K562 (cell line): ENCODE data around the gene ZCRB1. TPM values are rescaled to one million over a fixed set of nuclear protein-coding genes. Genes with fewer than 3 reads are reported as not detected.

Experiments
- ATAC-seq: fragments of 200-7000 bp; cut with Tn5 transposase; 3 replicates; pipeline ENCODE4 v1.9.1; 2020; ENCODE audit warnings: moderate library complexity
- BruUV-seq: library from RNA; stranded (reverse); fragments of 400-500 nt; replicated peaks from 2 replicates; lab custom pipeline; 2021; lab: Mats Ljungman, UMichigan
- CTCF ChIA-PET: fragments of 300-600 bp; formaldehyde crosslinking; extraction: SDS; loops from one replicate; lab custom pipeline; 2021; ENCODE audit warnings: low intra/inter-chr PET ratio; lab: Yijun Ruan, JAX
- POLR2A ChIA-PET: fragments of 300-600, 350-650 bp; sonication (Branson Sonifier 250); formaldehyde crosslinking; extraction: SDS; loops from one replicate; lab custom pipeline; 2021; ENCODE audit warnings: antibody characterized with exemption, inconsistent platforms; lab: Yijun Ruan, JAX
- DNase-seq, 4 experiments: peaks; one replicate each; pipeline versions ENCODE4 v3.0.0 to v3.0.0-alpha.2; 2011 to 2018; ENCODE audit warnings: low spot score in 3 of 4, mixed read lengths in 3 of 4; ENCODE audit errors: extremely low read depth in 1 of 4
- FAIRE-seq: peaks from 2 replicates; lab custom pipeline; 2011; peaks lifted over from hg19 to GRCh38; lab: Jason Lieb, UNC
- H2AFZ ChIP-seq: 2 replicates; pipeline ENCODE4 v1.6.0; 2011; ENCODE audit warnings: low read depth, low read length, control low read depth, inconsistent platforms
- H3K27ac ChIP-seq: fragments of 200-600 bp; 3 replicates; pipeline ENCODE4 v1.8.0; 2011; ENCODE audit warnings: low read depth, mild to moderate bottlenecking, control low read depth, inconsistent platforms, low read length, moderate library complexity, mixed read lengths; ENCODE audit errors: extremely low read depth
- H3K27me3 ChIP-seq, 2 experiments: fragments of 300-600 bp in 1 of 2; 2 replicates in 1 of 2; 3 replicates in 1 of 2; pipeline versions ENCODE4 v1.6.0 to v1.8.0; 2011; ENCODE audit warnings: inconsistent platforms in 2 of 2, low read length in 2 of 2, mild to moderate bottlenecking in 1 of 2, mixed read lengths in 1 of 2, moderate library complexity in 1 of 2; ENCODE audit not compliant: control insufficient read depth in 2 of 2, insufficient read depth in 2 of 2
- H3K36me3 ChIP-seq: fragments of 300-600 bp; 3 replicates; pipeline ENCODE4 v1.8.0; 2011; ENCODE audit warnings: mild to moderate bottlenecking, low read length, inconsistent platforms; ENCODE audit not compliant: control insufficient read depth, insufficient read depth
- H3K4me1 ChIP-seq, 2 experiments: fragments of 200-600 bp in 1 of 2; replicated peaks in 1 of 2; 2 replicates in 1 of 2; 3 replicates in 1 of 2; pipeline versions ENCODE4 v1.5.1 to v1.8.0; 2011; ENCODE audit warnings: inconsistent platforms in 2 of 2, low read length in 2 of 2, mild to moderate bottlenecking in 1 of 2, mixed read lengths in 1 of 2, moderate library complexity in 1 of 2; ENCODE audit not compliant: control insufficient read depth in 2 of 2, insufficient read depth in 2 of 2
- H3K4me2 ChIP-seq: 2 replicates; pipeline ENCODE4 v1.6.1; 2011; ENCODE audit warnings: low read length, control low read depth, inconsistent platforms, mixed read lengths; ENCODE audit not compliant: insufficient read depth
- H3K4me3 ChIP-seq: fragments of 200-600 bp; sonication (generic), shearing (Covaris generic); 2 replicates; pipeline ENCODE4 v1.5.1; 2016; ENCODE audit warnings: control low read depth, inconsistent platforms
- H3K79me2 ChIP-seq: fragments of 200-600 bp; 3 replicates; pipeline ENCODE4 v1.8.0; 2011; ENCODE audit warnings: low read length, inconsistent platforms; ENCODE audit not compliant: control insufficient read depth, insufficient read depth
- H3K9ac ChIP-seq, 2 experiments: 2 replicates each; pipeline versions ENCODE4 v1.6.0 to v1.6.1; 2011; ENCODE audit warnings: low read depth in 2 of 2, low read length in 2 of 2, control low read depth in 1 of 2, inconsistent platforms in 1 of 2, mild to moderate bottlenecking in 1 of 2, mixed read lengths in 1 of 2; ENCODE audit not compliant: insufficient read depth in 1 of 2
- H3K9me1 ChIP-seq: one replicate; pipeline ENCODE4 v1.6.0; 2011; ENCODE audit warnings: inconsistent platforms, mild to moderate bottlenecking, low read length, moderate library complexity; ENCODE audit not compliant: control insufficient read depth, insufficient read depth
- H3K9me3 ChIP-seq: replicated peaks from 2 replicates; pipeline ENCODE4 v1.5.1; 2011; ENCODE audit warnings: low read depth, low read length, inconsistent platforms; ENCODE audit not compliant: control insufficient read depth, insufficient read depth
- H4K20me1 ChIP-seq: replicated peaks from 2 replicates; pipeline ENCODE4 v1.6.1; 2011; ENCODE audit warnings: low read length, inconsistent platforms, mixed read lengths; ENCODE audit not compliant: control insufficient read depth, insufficient read depth
- ESRRB ChIP-seq: fragments of 250-450 bp; sonication (Bioruptor Pico); IDR thresholded peaks from 2 replicates; pipeline ENCODE4 v1.5.0; 2020; ENCODE audit warnings: mild to moderate bottlenecking, moderate library complexity, borderline replicate concordance
- KLF13 ChIP-seq: fragments of 450-650 bp; IDR thresholded peaks from 2 replicates; pipeline ENCODE4 v1.6.1; 2016; ENCODE audit warnings: missing genetic modification characterization, low read depth, mild to moderate bottlenecking, missing compliant biosample characterization, moderate library complexity, borderline replicate concordance
- NELFE ChIP-seq: IDR thresholded peaks from 2 replicates; pipeline ENCODE4 v1.6.1; 2011; ENCODE audit warnings: mild to moderate bottlenecking; ENCODE audit not compliant: insufficient read depth, insufficient read length
- POLR2G ChIP-seq: fragments of 200-400 bp; formaldehyde crosslinking; IDR thresholded peaks from 2 replicates; pipeline ENCODE4 v1.6.1; 2017; ENCODE audit warnings: low read depth, mild to moderate bottlenecking, antibody characterized with exemption, low read length, moderate library complexity
- SP1 ChIP-seq: sonication (generic); formaldehyde crosslinking; IDR thresholded peaks from 2 replicates; pipeline ENCODE4 v1.8.1; 2022; ENCODE audit warnings: mild to moderate bottlenecking, missing genetic modification reagents
- THRAP3 ChIP-seq: fragments of 450-650 bp; IDR thresholded peaks from 2 replicates; pipeline ENCODE4 v1.6.1; 2016; ENCODE audit warnings: mild to moderate bottlenecking, inconsistent platforms, borderline replicate concordance
- ZNF165 ChIP-seq: fragments of 250-450 bp; sonication (Bioruptor Pico); IDR thresholded peaks from 2 replicates; pipeline ENCODE4 v1.4.0; 2020; ENCODE audit warnings: borderline replicate concordance
- ZNF184 ChIP-seq: sonication (generic); formaldehyde crosslinking; IDR thresholded peaks from 2 replicates; pipeline ENCODE4 v1.5.0; 2020; ENCODE audit warnings: missing genetic modification reagents
- ZNF274 ChIP-seq: IDR thresholded peaks from 2 replicates; pipeline ENCODE4 v1.6.1; 2011; ENCODE audit warnings: low read depth, mild to moderate bottlenecking, low read length, moderate library complexity, borderline replicate concordance
- ZZZ3 ChIP-seq: fragments of 450-650 bp; IDR thresholded peaks from 2 replicates; pipeline ENCODE4 v1.6.1; 2016; ENCODE audit warnings: antibody characterized with exemption, mild to moderate bottlenecking, moderate library complexity
- WGBS: fragments of 100-300 bp; shearing (Covaris generic); methylation state at CpG from one replicate; pipeline ENCODE4 v1.1.6; 2016; ENCODE audit warnings: low coverage, mixed read lengths; ENCODE audit not compliant: insufficient coverage; ENCODE audit errors: missing lambda C conversion rate; 5-methylcytosine and 5-hydroxymethylcytosine counted together
- in situ Hi-C: fragments of 300-500 bp; cut with MboI; formaldehyde crosslinking; loops from 4 replicates; pipeline ENCODE4 v1.15.0; 2018; ENCODE audit warnings: inconsistent platforms, mixed read lengths
- intact Hi-C: fragments of 100-400 bp; cut with micrococcal nuclease; formaldehyde crosslinking; loops from 2 replicates; pipeline ENCODE4 v1.14.2; 2022
- polyA plus RNA-seq, 8 experiments: library from polyadenylated mRNA; depleted of rRNA in 4 of 8; stranded (reverse) in 5 of 8; unstranded in 3 of 8; fragments of >200 nt; fragmentation: Nextera tagmentation in 2 of 8; fragmentation: Illumina TruSeq in 1 of 8; extraction: Ambion mirVana in 2 of 8; extraction: Trizol in 1 of 8; gene quantifications; 2 replicates each; pipeline versions ENCODE4 v1.2.1 to v1.2.3, GENCODE V29; 2011 to 2014; ENCODE audit warnings: inconsistent platforms in 1 of 8, missing spikeins in 1 of 8
- total RNA-seq, 7 experiments: library from RNA; depleted of rRNA in 6 of 7; stranded (reverse); fragments of >200 nt in 6 of 7; fragmentation: Illumina TruSeq in 2 of 7; extraction: Trizol in 2 of 7; gene quantifications; 2 replicates each; pipeline versions ENCODE4 v1.2.1 to v1.2.3, GENCODE V29; 2011 to 2021; ENCODE audit warnings: low replicate concordance in 1 of 7
- TF ChIP-seq, protein P1 (sequence below): fragments of 450-650 bp; formaldehyde crosslinking; IDR thresholded peaks from 2 replicates; pipeline ENCODE4 v1.4.0; 2022; ENCODE audit warnings: missing genetic modification characterization
- TF ChIP-seq, protein P2 (sequence below), 3 experiments: IDR thresholded peaks in 2 of 3; conservative IDR thresholded peaks in 1 of 3; 2 replicates each; pipeline ENCODE4 v1.5.1; 2011 to 2012; ENCODE audit warnings: low read length in 3 of 3, mild to moderate bottlenecking in 3 of 3, control low read depth in 2 of 3, improper control_type of control experiment in 1 of 3, inconsistent platforms in 1 of 3, low read depth in 1 of 3, mixed read lengths in 1 of 3, moderate library complexity in 1 of 3; ENCODE audit not compliant: insufficient read depth in 2 of 3
- TF ChIP-seq, protein P3 (sequence below): sonication (generic); formaldehyde crosslinking; IDR thresholded peaks from 2 replicates; pipeline ENCODE4 v1.8.1; 2022; ENCODE audit warnings: missing genetic modification reagents
- TF ChIP-seq, protein P4 (sequence below), 2 experiments: fragments of 450-650 bp in 1 of 2; sonication (generic) in 1 of 2; formaldehyde crosslinking; conservative IDR thresholded peaks; 2 replicates each; pipeline versions ENCODE4 v1.4.0 to v1.8.1; 2020 to 2022; ENCODE audit warnings: mild to moderate bottlenecking in 1 of 2, missing genetic modification reagents in 1 of 2
- TF ChIP-seq, protein P5 (sequence below): fragments of 450-650 bp; IDR thresholded peaks from 2 replicates; pipeline ENCODE4 v1.6.1; 2016; ENCODE audit warnings: low read depth, mild to moderate bottlenecking, moderate library complexity

Gene ZCRB1
- total and polyA plus RNA-seq, 9 of the 15 experiments (the other 6 are each of a cell fraction or from before 2014, with no cell fraction given) = 36.0 to 102 (median 51.0) TPM

DNA sequence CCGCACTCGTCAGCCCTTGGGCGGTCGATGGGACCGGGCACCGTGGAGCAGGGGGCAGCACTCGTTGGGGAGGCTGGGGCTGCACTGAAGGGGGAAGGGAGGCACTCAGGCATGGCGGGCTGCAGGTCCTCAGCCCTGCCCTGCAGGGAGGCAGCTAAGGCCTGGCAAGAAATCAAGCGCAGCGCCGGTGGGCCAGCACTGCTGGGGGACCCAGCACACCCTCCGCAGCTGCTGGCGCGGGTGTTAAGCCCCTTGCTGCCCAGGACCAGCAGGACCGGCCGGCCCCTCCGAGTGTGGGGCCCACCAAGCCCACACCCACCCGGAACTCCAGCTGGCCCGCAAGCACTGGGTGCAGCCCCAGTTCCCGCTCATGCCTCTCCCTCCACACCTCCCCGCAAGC lies 52.2 kb downstream of the ZCRB1 start:
- Histone ChIP-seq H3K4me1 (peaks cover 0 to 6% of the 10 kb centered on the region in 2 experiments; a peak in 2 of 5 replicates), H3K9me3 (no peaks in the 10 kb centered on the region), H3K79me2 (no peaks in the 10 kb centered on the region), H2AFZ (no peak overlapping the region), H3K27ac (no peak overlapping the region), H4K20me1 (no peaks in the 10 kb centered on the region), H3K9me1 (no peaks in the 10 kb centered on the region), H3K4me2 (no peak overlapping the region), H3K4me3 (no peak overlapping the region), H3K36me3 (no peaks in the 10 kb centered on the region), H3K27me3 (peaks cover 4 to 24% of the 10 kb centered on the region in 2 experiments; a peak in 3 of 5 replicates), H3K9ac (no peak overlapping the region)
- in situ Hi-C loops = no loop called here
- no peak for ATAC-seq
- BruUV-seq = no TSS peak
- intact Hi-C loops = no loop called here
- no peak for DNase-seq
- no peak for FAIRE-seq
- ChIA-PET POLR2A (interaction anchor here (1.5 kb wide), 1 partner anchor 41 kb away, joined by 3 read pairs; no protein-coding TSS in a partner anchor), CTCF (no interaction called here)
- 31% methylated on average over 9 of the region's 21 CpGs for WGBS
- TF ChIP-seq, protein P1, sequence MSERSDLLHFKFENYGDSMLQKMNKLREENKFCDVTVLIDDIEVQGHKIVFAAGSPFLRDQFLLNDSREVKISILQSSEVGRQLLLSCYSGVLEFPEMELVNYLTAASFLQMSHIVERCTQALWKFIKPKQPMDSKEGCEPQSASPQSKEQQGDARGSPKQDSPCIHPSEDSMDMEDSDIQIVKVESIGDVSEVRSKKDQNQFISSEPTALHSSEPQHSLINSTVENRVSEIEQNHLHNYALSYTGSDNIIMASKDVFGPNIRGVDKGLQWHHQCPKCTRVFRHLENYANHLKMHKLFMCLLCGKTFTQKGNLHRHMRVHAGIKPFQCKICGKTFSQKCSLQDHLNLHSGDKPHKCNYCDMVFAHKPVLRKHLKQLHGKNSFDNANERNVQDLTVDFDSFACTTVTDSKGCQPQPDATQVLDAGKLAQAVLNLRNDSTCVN (CRISPR knock-in tag) = no peak
- TF ChIP-seq, protein P2, sequence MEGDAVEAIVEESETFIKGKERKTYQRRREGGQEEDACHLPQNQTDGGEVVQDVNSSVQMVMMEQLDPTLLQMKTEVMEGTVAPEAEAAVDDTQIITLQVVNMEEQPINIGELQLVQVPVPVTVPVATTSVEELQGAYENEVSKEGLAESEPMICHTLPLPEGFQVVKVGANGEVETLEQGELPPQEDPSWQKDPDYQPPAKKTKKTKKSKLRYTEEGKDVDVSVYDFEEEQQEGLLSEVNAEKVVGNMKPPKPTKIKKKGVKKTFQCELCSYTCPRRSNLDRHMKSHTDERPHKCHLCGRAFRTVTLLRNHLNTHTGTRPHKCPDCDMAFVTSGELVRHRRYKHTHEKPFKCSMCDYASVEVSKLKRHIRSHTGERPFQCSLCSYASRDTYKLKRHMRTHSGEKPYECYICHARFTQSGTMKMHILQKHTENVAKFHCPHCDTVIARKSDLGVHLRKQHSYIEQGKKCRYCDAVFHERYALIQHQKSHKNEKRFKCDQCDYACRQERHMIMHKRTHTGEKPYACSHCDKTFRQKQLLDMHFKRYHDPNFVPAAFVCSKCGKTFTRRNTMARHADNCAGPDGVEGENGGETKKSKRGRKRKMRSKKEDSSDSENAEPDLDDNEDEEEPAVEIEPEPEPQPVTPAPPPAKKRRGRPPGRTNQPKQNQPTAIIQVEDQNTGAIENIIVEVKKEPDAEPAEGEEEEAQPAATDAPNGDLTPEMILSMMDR (IDR thresholded peaks at IDR 0.05 in 2 of 3, conservative IDR thresholded peaks at IDR 0.05 in 1 of 3; ENCODE audit: insufficient read depth in 2 of 3, low read depth in 1 of 3, low read length in 3 of 3) = no peak
- TF ChIP-seq ZNF184 (no peak), ZNF274 (no peak), THRAP3 (no peak), SP1 (CRISPR knock-in tag) (no peak), NELFE (no peak), KLF13 (tag) (no peak), ESRRB (no peak), ZNF165 (no peak), POLR2G (no peak), ZZZ3 (no peak)
- TF ChIP-seq, protein P3, sequence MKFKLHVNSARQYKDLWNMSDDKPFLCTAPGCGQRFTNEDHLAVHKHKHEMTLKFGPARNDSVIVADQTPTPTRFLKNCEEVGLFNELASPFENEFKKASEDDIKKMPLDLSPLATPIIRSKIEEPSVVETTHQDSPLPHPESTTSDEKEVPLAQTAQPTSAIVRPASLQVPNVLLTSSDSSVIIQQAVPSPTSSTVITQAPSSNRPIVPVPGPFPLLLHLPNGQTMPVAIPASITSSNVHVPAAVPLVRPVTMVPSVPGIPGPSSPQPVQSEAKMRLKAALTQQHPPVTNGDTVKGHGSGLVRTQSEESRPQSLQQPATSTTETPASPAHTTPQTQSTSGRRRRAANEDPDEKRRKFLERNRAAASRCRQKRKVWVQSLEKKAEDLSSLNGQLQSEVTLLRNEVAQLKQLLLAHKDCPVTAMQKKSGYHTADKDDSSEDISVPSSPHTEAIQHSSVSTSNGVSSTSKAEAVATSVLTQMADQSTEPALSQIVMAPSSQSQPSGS (CRISPR knock-in tag) = no peak
- TF ChIP-seq, protein P4, sequence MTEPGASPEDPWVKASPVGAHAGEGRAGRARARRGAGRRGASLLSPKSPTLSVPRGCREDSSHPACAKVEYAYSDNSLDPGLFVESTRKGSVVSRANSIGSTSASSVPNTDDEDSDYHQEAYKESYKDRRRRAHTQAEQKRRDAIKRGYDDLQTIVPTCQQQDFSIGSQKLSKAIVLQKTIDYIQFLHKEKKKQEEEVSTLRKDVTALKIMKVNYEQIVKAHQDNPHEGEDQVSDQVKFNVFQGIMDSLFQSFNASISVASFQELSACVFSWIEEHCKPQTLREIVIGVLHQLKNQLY (CRISPR knock-in tag; conservative IDR thresholded peaks at IDR 0.05) = no peak
- TF ChIP-seq, protein P5, sequence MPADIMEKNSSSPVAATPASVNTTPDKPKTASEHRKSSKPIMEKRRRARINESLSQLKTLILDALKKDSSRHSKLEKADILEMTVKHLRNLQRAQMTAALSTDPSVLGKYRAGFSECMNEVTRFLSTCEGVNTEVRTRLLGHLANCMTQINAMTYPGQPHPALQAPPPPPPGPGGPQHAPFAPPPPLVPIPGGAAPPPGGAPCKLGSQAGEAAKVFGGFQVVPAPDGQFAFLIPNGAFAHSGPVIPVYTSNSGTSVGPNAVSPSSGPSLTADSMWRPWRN = no peak
